Astrocyte (in vitro differentiated cells and primary cell): Measurements from ENCODE around the gene DES.

Source experiments
- CTCF ChIP-seq: IDR thresholded peaks from 2 replicates; pipeline ENCODE4 v1.5.1; 2011; ENCODE audit warnings: low read depth, mild to moderate bottlenecking, inconsistent platforms, low read length, moderate library complexity; ENCODE audit not compliant: insufficient read depth
- EZH2 ChIP-seq: IDR thresholded peaks from 2 replicates; pipeline ENCODE4 v1.6.1; 2012; ENCODE audit warnings: mild to moderate bottlenecking, low read length, inconsistent platforms; ENCODE audit not compliant: insufficient read depth

- TF ChIP-seq CTCF = no peak
- no peak for TF ChIP-seq EZH2
Measured at GRCh38 chr2:219416938-219417337, 1.2 kb upstream of the DES start.
